Effector memory CD4-positive, alpha-beta T cell (primary cell): ENCODE data around the gene NPIPA3.
"Not testable (repeated sequence)": the region's sequence is repeated elsewhere in the genome, so short reads cannot be mapped to it uniquely, and the experiment has no call there.

Experiments
- DNase-seq, 3 donors: peaks; one replicate each; pipeline ENCODE4 v3.0.0-alpha.2; 2020
- H3K27ac ChIP-seq: 2 replicates; pipeline ENCODE4 v1.7.0; 2013; ENCODE audit warnings: mild to moderate bottlenecking, low read length, moderate library complexity; ENCODE audit not compliant: insufficient read depth, poor library complexity, severe bottlenecking
- H3K27me3 ChIP-seq: replicated peaks from 2 replicates; pipeline ENCODE4 v1.7.0; 2013; ENCODE audit warnings: mild to moderate bottlenecking, low read length; ENCODE audit not compliant: insufficient read depth, control insufficient read depth, poor library complexity, severe bottlenecking
- H3K36me3 ChIP-seq: 2 replicates; pipeline ENCODE4 v1.7.0; 2013; ENCODE audit warnings: mild to moderate bottlenecking, low read length, moderate library complexity; ENCODE audit not compliant: control insufficient read depth, insufficient read depth
- H3K4me1 ChIP-seq: 2 replicates; pipeline ENCODE4 v1.7.0; 2013; ENCODE audit warnings: low read length, mild to moderate bottlenecking; ENCODE audit not compliant: control insufficient read depth, insufficient read depth, poor library complexity, severe bottlenecking
- H3K4me3 ChIP-seq: 2 replicates; pipeline ENCODE4 v1.7.0; 2013; ENCODE audit warnings: low read length, low read depth, mild to moderate bottlenecking; ENCODE audit not compliant: insufficient read depth, poor library complexity, severe bottlenecking
- H3K9me3 ChIP-seq: 2 replicates; pipeline ENCODE4 v1.7.0; 2013; ENCODE audit warnings: mild to moderate bottlenecking, low read length, moderate library complexity; ENCODE audit not compliant: control insufficient read depth

The NPIPA3 gene

GRCh38 chr16:14680396-14680795 lies 22.8 kb upstream of the NPIPA3 start:
- H3K4me1 ChIP-seq, H3K36me3 ChIP-seq, DNase-seq, H3K27me3 ChIP-seq, H3K27ac ChIP-seq, H3K9me3 ChIP-seq, H3K4me3 ChIP-seq: not testable (repeated sequence)

- Histone ChIP-seq H3K27ac (no peak overlapping the region), H3K4me3 (no peak overlapping the region), H3K9me3 (no peaks in the 10 kb centered on the region), H3K4me1 (no peaks in the 10 kb centered on the region), H3K36me3 (no peaks in the 10 kb centered on the region), H3K27me3 (no peaks in the 10 kb centered on the region)
- DNase-seq, result no peak
These were observed 22.1 kb upstream of the NPIPA3 start for GRCh38 chr16:14681115-14681514.

GRCh38 chr16:14682121-14682520 lies 21.1 kb upstream of the NPIPA3 start:
- H3K36me3 ChIP-seq, result no peaks in the 10 kb centered on the region

GRCh38 chr16:14685870-14686793 lies 17.1 kb upstream of the NPIPA3 start:
- not testable (repeated sequence) for H3K4me3 ChIP-seq, DNase-seq, H3K27me3 ChIP-seq, H3K27ac ChIP-seq, H3K4me1 ChIP-seq, H3K36me3 ChIP-seq, H3K9me3 ChIP-seq

More at GRCh38 chr16:14682121-14682520, 21.1 kb upstream of the NPIPA3 start:
- no peaks in the 10 kb centered on the region for H3K9me3 ChIP-seq
- H3K4me3 ChIP-seq, result no peak overlapping the region
- H3K27ac ChIP-seq, result no peak overlapping the region
- no peaks in the 10 kb centered on the region for H3K27me3 ChIP-seq
- DNase-seq, result no peak
- H3K4me1 ChIP-seq, result no peaks in the 10 kb centered on the region

- not testable (repeated sequence) for DNase-seq, H3K27me3 ChIP-seq, H3K27ac ChIP-seq, H3K4me1 ChIP-seq, H3K36me3 ChIP-seq, H3K4me3 ChIP-seq, H3K9me3 ChIP-seq
These were observed 9.1 kb upstream of the NPIPA3 start, which contains the start of gene PLA2G10 for GRCh38 chr16:14694129-14694528. Gene PLA2G10 (minus strand): TSS chr16:14694308. CDS start chr16:14694229, 79 bp downstream.

GRCh38 chr16:14701859-14702258 lies 1.4 kb upstream of the NPIPA3 start:
- not testable (repeated sequence) for H3K9me3 ChIP-seq, H3K27ac ChIP-seq, H3K4me3 ChIP-seq, H3K27me3 ChIP-seq, DNase-seq, H3K4me1 ChIP-seq, H3K36me3 ChIP-seq

GRCh38 chr16:14702672-14703071 lies 539 bp upstream of the NPIPA3 start:
- H3K9me3 ChIP-seq, H3K4me3 ChIP-seq, DNase-seq, H3K36me3 ChIP-seq, H3K27ac ChIP-seq, H3K4me1 ChIP-seq, H3K27me3 ChIP-seq: not testable (repeated sequence)

GRCh38 chr16:14733233-14733632 lies 30.0 kb downstream of the NPIPA3 start:
- not testable (repeated sequence) for DNase-seq, H3K4me1 ChIP-seq, H3K27me3 ChIP-seq, H3K36me3 ChIP-seq, H3K27ac ChIP-seq, H3K4me3 ChIP-seq, H3K9me3 ChIP-seq

GRCh38 chr16:14740832-14741385 lies 37.7 kb downstream of the NPIPA3 start:
- DNase-seq, H3K9me3 ChIP-seq, H3K27me3 ChIP-seq, H3K36me3 ChIP-seq, H3K4me1 ChIP-seq, H3K27ac ChIP-seq, H3K4me3 ChIP-seq: not testable (repeated sequence)

GRCh38 chr16:14741794-14742193 lies 38.6 kb downstream of the NPIPA3 start:
- not testable (repeated sequence) for DNase-seq, H3K27me3 ChIP-seq, H3K27ac ChIP-seq, H3K9me3 ChIP-seq, H3K36me3 ChIP-seq, H3K4me1 ChIP-seq, H3K4me3 ChIP-seq
